ENCODE results near the gene SDK1. TPM values are rescaled to one million over a fixed set of nuclear protein-coding genes. Genes with fewer than 3 reads are reported as not detected.

The SDK1 gene
- polyA plus RNA-seq, 2 of the 4 experiments (the other 2 are of a cell fraction), result 0.12 to 0.28 TPM

- 44% methylated on average over 19 of the region's 21 CpGs for WGBS (ENCODE audit: missing lambda C conversion rate)
- Histone ChIP-seq H3K4me2 (no peak overlapping the region), H3K27ac (no peak overlapping the region), H3K4me3 (no peak overlapping the region), H3K9me3 (no peaks in the 10 kb centered on the region), H3K4me1 (no peaks in the 10 kb centered on the region)
- FAIRE-seq, result no peak
- no peak for DNase-seq (ENCODE audit: low read depth in 1 of 2, low spot score in 1 of 2)
- no peak for ATAC-seq
- ChIA-PET CTCF (interaction anchor here (1.1 kb wide), 1 partner anchor 37 kb away, joined by 5 read pairs; no protein-coding TSS in a partner anchor), POLR2A (no interaction called here)
- TF ChIP-seq ZSCAN20 (CRISPR knock-in tag; IDR thresholded peaks at IDR 0.05), result no peak
- TF ChIP-seq CHD2 (IDR thresholded peaks at IDR 0.05; ENCODE audit: low read length, partially characterized antibody), result no peak
- TF ChIP-seq, protein P1, sequence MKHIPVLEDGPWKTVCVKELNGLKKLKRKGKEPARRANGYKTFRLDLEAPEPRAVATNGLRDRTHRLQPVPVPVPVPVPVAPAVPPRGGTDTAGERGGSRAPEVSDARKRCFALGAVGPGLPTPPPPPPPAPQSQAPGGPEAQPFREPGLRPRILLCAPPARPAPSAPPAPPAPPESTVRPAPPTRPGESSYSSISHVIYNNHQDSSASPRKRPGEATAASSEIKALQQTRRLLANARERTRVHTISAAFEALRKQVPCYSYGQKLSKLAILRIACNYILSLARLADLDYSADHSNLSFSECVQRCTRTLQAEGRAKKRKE (CRISPR knock-in tag; IDR thresholded peaks at IDR 0.05; ENCODE audit: low read depth), result no peak
Observed at GRCh38 chr7:4139656-4140625, 838.9 kb downstream of the SDK1 start.

DNA sequence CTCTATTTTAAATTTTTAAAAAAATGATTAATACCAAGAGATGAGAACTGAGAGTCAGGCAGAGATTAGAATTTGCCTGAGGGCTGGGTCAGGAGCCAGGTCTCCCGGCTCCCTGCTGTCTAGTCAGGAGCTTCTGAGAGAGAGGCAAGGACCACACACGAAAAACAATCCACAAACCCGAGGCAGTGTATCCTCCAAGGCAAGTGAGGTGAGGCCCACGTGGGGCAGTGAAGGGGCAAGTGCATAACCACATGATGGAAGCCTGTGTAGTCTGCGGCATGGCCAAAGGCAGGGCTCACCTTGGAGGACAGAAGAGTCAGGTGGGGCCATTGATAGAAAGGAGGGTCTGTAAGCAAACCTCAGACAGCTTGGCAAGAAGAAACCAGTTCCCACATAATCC, 839.9 kb downstream of the SDK1 start:
- WGBS (ENCODE audit: missing lambda C conversion rate), result 26% methylated on average over 5 of the region's 5 CpGs
- TF ChIP-seq, protein P2, sequence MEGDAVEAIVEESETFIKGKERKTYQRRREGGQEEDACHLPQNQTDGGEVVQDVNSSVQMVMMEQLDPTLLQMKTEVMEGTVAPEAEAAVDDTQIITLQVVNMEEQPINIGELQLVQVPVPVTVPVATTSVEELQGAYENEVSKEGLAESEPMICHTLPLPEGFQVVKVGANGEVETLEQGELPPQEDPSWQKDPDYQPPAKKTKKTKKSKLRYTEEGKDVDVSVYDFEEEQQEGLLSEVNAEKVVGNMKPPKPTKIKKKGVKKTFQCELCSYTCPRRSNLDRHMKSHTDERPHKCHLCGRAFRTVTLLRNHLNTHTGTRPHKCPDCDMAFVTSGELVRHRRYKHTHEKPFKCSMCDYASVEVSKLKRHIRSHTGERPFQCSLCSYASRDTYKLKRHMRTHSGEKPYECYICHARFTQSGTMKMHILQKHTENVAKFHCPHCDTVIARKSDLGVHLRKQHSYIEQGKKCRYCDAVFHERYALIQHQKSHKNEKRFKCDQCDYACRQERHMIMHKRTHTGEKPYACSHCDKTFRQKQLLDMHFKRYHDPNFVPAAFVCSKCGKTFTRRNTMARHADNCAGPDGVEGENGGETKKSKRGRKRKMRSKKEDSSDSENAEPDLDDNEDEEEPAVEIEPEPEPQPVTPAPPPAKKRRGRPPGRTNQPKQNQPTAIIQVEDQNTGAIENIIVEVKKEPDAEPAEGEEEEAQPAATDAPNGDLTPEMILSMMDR (IDR thresholded peaks at IDR 0.05), result no peak
- no peak for TF ChIP-seq CEBPB (IDR thresholded peaks at IDR 0.05)
- no peak for TF ChIP-seq E2F6 (IDR thresholded peaks at IDR 0.05; ENCODE audit: borderline replicate concordance, low read depth)
- no peak for TF ChIP-seq EP300 (IDR thresholded peaks at IDR 0.05)
- TF ChIP-seq HEYL (CRISPR knock-in tag; IDR thresholded peaks at IDR 0.05), result no peak
- TF ChIP-seq ELK1 (IDR thresholded peaks at IDR 0.05; ENCODE audit: low read depth, low read length), result no peak
- TF ChIP-seq HOXB5 (CRISPR knock-in tag; IDR thresholded peaks at IDR 0.05), result no peak
- no peak for TF ChIP-seq KDM1A (IDR thresholded peaks at IDR 0.05; ENCODE audit: low read depth)
- no peak for TF ChIP-seq SREBF2 (IDR thresholded peaks at IDR 0.05)
- no peak for TF ChIP-seq CHD4 (IDR thresholded peaks at IDR 0.05; ENCODE audit: borderline replicate concordance)
- TF ChIP-seq HDAC2 (IDR thresholded peaks at IDR 0.05), result no peak
- TF ChIP-seq, protein P1 (CRISPR knock-in tag; IDR thresholded peaks at IDR 0.05; ENCODE audit: low read depth), result no peak
- no peak for TF ChIP-seq JUN (IDR thresholded peaks at IDR 0.05)
- no peak for TF ChIP-seq RAD21 (conservative IDR thresholded peaks at IDR 0.05 in 1 of 2, IDR thresholded peaks at IDR 0.05 in 1 of 2)
- TF ChIP-seq PBX3 (IDR thresholded peaks at IDR 0.05), result no peak
- TF ChIP-seq FOSB (CRISPR knock-in tag; IDR thresholded peaks at IDR 0.05), result no peak
- no peak for TF ChIP-seq NPAS2 (CRISPR knock-in tag; IDR thresholded peaks at IDR 0.05; ENCODE audit: borderline replicate concordance)
- TF ChIP-seq RCOR1 (IDR thresholded peaks at IDR 0.05; ENCODE audit: low read depth, low read length), result no peak
- no peak for ATAC-seq

More for the DNA sequence above, 839.9 kb downstream of the SDK1 start:
- Histone ChIP-seq H3K4me2 (no peak overlapping the region), H3K4me3 (no peak overlapping the region), H3K27ac (no peak overlapping the region), H3K4me1 (no peaks in the 10 kb centered on the region), H3K9me3 (no peaks in the 10 kb centered on the region)
- DNase-seq (ENCODE audit: low read depth in 1 of 2, low spot score in 1 of 2) (no peak), FAIRE-seq (no peak)
- CTCF ChIA-PET, result interaction anchor here (1.1 kb wide), 1 partner anchor 38 kb away, joined by 5 read pairs; no protein-coding TSS in a partner anchor
- POLR2A ChIA-PET, result no interaction called here

Data from A549 (cell line).